Neural cell (in vitro differentiated cells): ENCODE data around the gene PGBD4.

ENCODE experiments used
- CTCF ChIP-seq: fragments of 450-650 bp; IDR thresholded peaks from 2 replicates; pipeline ENCODE4 v1.5.1; 2014; ENCODE audit warnings: antibody characterized with exemption, mild to moderate bottlenecking, moderate library complexity; ENCODE audit not compliant: poor library complexity, severe bottlenecking
- EZH2 ChIP-seq: fragments of 200-600, 300-800 bp; shearing (Covaris generic), sonication (generic); IDR thresholded peaks from 2 replicates; pipeline ENCODE4 v1.6.1; 2014; ENCODE audit warnings: antibody characterized with exemption, low read length, borderline replicate concordance, mild to moderate bottlenecking; ENCODE audit not compliant: insufficient read depth, poor library complexity, severe bottlenecking
- MXI1 ChIP-seq: fragments of 450-650 bp; conservative IDR thresholded peaks from 2 replicates; pipeline ENCODE4 v1.6.1; 2014; ENCODE audit warnings: antibody characterized with exemption, mild to moderate bottlenecking; ENCODE audit not compliant: poor library complexity, severe bottlenecking
- POLR2AphosphoS5 ChIP-seq: IDR thresholded peaks from 2 replicates; pipeline ENCODE4 v1.6.1; 2012
- RAD21 ChIP-seq: fragments of 450-650 bp; conservative IDR thresholded peaks from 2 replicates; pipeline ENCODE4 v1.6.1; 2014; ENCODE audit warnings: antibody characterized with exemption, mild to moderate bottlenecking, moderate library complexity
- SMC3 ChIP-seq: fragments of 450-650 bp; conservative IDR thresholded peaks from 2 replicates; pipeline ENCODE4 v1.6.1; 2014; ENCODE audit warnings: antibody characterized with exemption, mild to moderate bottlenecking, moderate library complexity; ENCODE audit not compliant: poor library complexity
- TF ChIP-seq, protein P1 (sequence below): IDR thresholded peaks from 2 replicates; pipeline ENCODE4 v1.6.1; 2012; ENCODE audit warnings: borderline replicate concordance

- TF ChIP-seq CTCF (no peak), EZH2 (no peak), RAD21 (no peak), POLR2AphosphoS5 (no peak), SMC3 (no peak), MXI1 (no peak)
- TF ChIP-seq, protein P1, sequence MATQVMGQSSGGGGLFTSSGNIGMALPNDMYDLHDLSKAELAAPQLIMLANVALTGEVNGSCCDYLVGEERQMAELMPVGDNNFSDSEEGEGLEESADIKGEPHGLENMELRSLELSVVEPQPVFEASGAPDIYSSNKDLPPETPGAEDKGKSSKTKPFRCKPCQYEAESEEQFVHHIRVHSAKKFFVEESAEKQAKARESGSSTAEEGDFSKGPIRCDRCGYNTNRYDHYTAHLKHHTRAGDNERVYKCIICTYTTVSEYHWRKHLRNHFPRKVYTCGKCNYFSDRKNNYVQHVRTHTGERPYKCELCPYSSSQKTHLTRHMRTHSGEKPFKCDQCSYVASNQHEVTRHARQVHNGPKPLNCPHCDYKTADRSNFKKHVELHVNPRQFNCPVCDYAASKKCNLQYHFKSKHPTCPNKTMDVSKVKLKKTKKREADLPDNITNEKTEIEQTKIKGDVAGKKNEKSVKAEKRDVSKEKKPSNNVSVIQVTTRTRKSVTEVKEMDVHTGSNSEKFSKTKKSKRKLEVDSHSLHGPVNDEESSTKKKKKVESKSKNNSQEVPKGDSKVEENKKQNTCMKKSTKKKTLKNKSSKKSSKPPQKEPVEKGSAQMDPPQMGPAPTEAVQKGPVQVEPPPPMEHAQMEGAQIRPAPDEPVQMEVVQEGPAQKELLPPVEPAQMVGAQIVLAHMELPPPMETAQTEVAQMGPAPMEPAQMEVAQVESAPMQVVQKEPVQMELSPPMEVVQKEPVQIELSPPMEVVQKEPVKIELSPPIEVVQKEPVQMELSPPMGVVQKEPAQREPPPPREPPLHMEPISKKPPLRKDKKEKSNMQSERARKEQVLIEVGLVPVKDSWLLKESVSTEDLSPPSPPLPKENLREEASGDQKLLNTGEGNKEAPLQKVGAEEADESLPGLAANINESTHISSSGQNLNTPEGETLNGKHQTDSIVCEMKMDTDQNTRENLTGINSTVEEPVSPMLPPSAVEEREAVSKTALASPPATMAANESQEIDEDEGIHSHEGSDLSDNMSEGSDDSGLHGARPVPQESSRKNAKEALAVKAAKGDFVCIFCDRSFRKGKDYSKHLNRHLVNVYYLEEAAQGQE: no peak
Measured at GRCh38 chr15:34128898-34129297, 27.0 kb downstream of the PGBD4 start.
